WTC11 (cell line): ENCODE measurements around the gene BPGM. TPM values are rescaled to one million over a fixed set of nuclear protein-coding genes. Genes with fewer than 3 reads are reported as not detected.

Experiments used
- ATAC-seq: fragments of 200-7000 bp; cut with Tn5 transposase; 2 replicates; pipeline ENCODE4 v1.10.0; 2021; ENCODE audit warnings: mild to moderate bottlenecking, moderate library complexity
- CTCF ChIA-PET: fragments of 300-600 bp; sonication (Branson Sonifier 250); formaldehyde crosslinking; loops from one replicate; lab custom pipeline; 2021; ENCODE audit warnings: antibody characterized with exemption; lab: Charles Lee
- POLR2A ChIA-PET: fragments of 350-600 bp; sonication (Branson Sonifier 250); formaldehyde crosslinking; loops from one replicate; lab custom pipeline; 2021; ENCODE audit warnings: antibody characterized with exemption; lab: Charles Lee
- DNase-seq: peaks from one replicate; pipeline ENCODE4 v3.0.0; 2021; ENCODE audit warnings: low spot score
- H3K27ac Mint-ChIP-seq: 2 replicates; pipeline ENCODE4 v1.8.0; 2021; ENCODE audit warnings: mixed read lengths
- H3K27me3 Mint-ChIP-seq: 2 replicates; pipeline ENCODE4 v1.8.0; 2021; ENCODE audit warnings: low read depth, mild to moderate bottlenecking, moderate library complexity, mixed read lengths
- H3K36me3 Mint-ChIP-seq: 2 replicates; pipeline ENCODE4 v1.8.0; 2021; ENCODE audit warnings: mixed read lengths
- H3K4me1 Mint-ChIP-seq: 2 replicates; pipeline ENCODE4 v1.8.0; 2022; ENCODE audit warnings: mixed read lengths
- H3K4me3 Mint-ChIP-seq: 2 replicates; pipeline ENCODE4 v1.8.0; 2021; ENCODE audit warnings: mild to moderate bottlenecking, moderate library complexity, mixed read lengths
- H3K9me3 Mint-ChIP-seq: 2 replicates; pipeline ENCODE4 v1.8.0; 2021; ENCODE audit warnings: mixed read lengths
- FOXK1 ChIP-seq: sonication (generic); formaldehyde crosslinking; IDR thresholded peaks from 2 replicates; pipeline ENCODE4 v1.8.0; 2022; ENCODE audit warnings: mild to moderate bottlenecking, moderate library complexity, missing genetic modification reagents
- FOXP1 ChIP-seq: sonication (generic); formaldehyde crosslinking; IDR thresholded peaks from 2 replicates; pipeline ENCODE4 v1.8.0; 2022; ENCODE audit warnings: missing genetic modification reagents, mild to moderate bottlenecking, moderate library complexity, borderline replicate concordance
- GABPB1 ChIP-seq: sonication (generic); formaldehyde crosslinking; IDR thresholded peaks from 2 replicates; pipeline ENCODE4 v1.8.1; 2023; ENCODE audit warnings: mild to moderate bottlenecking, missing genetic modification reagents
- IRF2 ChIP-seq: sonication (generic); formaldehyde crosslinking; IDR thresholded peaks from 2 replicates; pipeline ENCODE4 v1.8.0; 2022; ENCODE audit warnings: low read depth, missing genetic modification reagents, borderline replicate concordance
- JUN ChIP-seq: sonication (generic); formaldehyde crosslinking; IDR thresholded peaks from 2 replicates; pipeline ENCODE4 v1.8.0; 2023; ENCODE audit warnings: mild to moderate bottlenecking, missing genetic modification reagents
- NFYB ChIP-seq: sonication (generic); formaldehyde crosslinking; conservative IDR thresholded peaks from 2 replicates; pipeline ENCODE4 v1.8.0; 2022; ENCODE audit warnings: low read depth, missing genetic modification reagents
- NR1H2 ChIP-seq: sonication (generic); formaldehyde crosslinking; IDR thresholded peaks from 2 replicates; pipeline ENCODE4 v1.9.0; 2021; ENCODE audit warnings: mild to moderate bottlenecking, moderate library complexity, missing genetic modification reagents
- NR3C1 ChIP-seq: sonication (generic); formaldehyde crosslinking; conservative IDR thresholded peaks from 2 replicates; pipeline ENCODE4 v1.8.1; 2023; ENCODE audit warnings: low read depth, mild to moderate bottlenecking, missing genetic modification reagents
- SOX15 ChIP-seq: fragments of 250-450 bp; sonication (Bioruptor Pico); IDR thresholded peaks from 2 replicates; pipeline ENCODE4 v1.9.0; 2021; ENCODE audit warnings: mild to moderate bottlenecking
- USF2 ChIP-seq: sonication (generic); formaldehyde crosslinking; IDR thresholded peaks from 2 replicates; pipeline ENCODE4 v1.8.1; 2023; ENCODE audit warnings: mild to moderate bottlenecking, missing genetic modification reagents, moderate library complexity
- ZNF317 ChIP-seq: sonication (generic); formaldehyde crosslinking; IDR thresholded peaks from 2 replicates; pipeline ENCODE4 v1.8.1; 2023; ENCODE audit warnings: low read depth, mild to moderate bottlenecking, moderate library complexity, missing genetic modification reagents, borderline replicate concordance
- total RNA-seq: library from RNA; stranded (reverse); gene quantifications from 3 replicates; pipeline ENCODE4 v1.2.3, GENCODE V29; 2021
- TF ChIP-seq, protein P1 (sequence below): sonication (generic); formaldehyde crosslinking; IDR thresholded peaks from 2 replicates; pipeline ENCODE4 v1.8.0; 2023; ENCODE audit warnings: mild to moderate bottlenecking, missing genetic modification reagents
- TF ChIP-seq, protein P2 (sequence below): fragments of 250-450 bp; sonication (Bioruptor Pico); IDR thresholded peaks from 2 replicates; pipeline ENCODE4 v1.9.0; 2021; ENCODE audit warnings: mild to moderate bottlenecking
- TF ChIP-seq, protein P3 (sequence below): fragments of 250-450 bp; sonication (Bioruptor Pico); IDR thresholded peaks from 2 replicates; pipeline ENCODE4 v1.9.0; 2021; ENCODE audit warnings: mild to moderate bottlenecking

The BPGM gene
- total RNA-seq, 1 experiment from 2014 or later = 14.6 TPM

DNA sequence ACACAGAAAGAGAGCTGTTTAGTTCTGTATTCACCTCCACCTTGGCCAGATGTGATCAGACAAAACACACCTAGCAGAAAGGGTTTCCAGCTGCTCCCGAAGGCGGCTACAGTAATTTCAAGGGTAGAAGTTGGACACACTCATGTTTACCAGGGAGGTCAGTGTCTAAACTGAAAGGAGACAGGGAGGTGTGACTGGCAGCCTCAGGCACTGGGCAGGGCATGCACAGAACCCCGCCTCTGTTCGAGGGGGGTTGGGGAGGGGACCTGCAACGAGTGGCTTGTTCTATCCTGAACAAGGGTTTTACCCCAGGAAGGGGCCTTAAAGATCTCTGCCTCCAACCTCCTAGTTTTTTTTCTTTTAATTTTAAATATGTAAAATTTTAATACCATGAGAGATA, 49.6 kb downstream of the BPGM start:
- DNase-seq = no peak
- Mint-ChIP-seq H3K27ac (no peak overlapping the region), H3K9me3 (no peaks in the 10 kb centered on the region), H3K27me3 (no peaks in the 10 kb centered on the region), H3K4me1 (peaks cover 22% of the 10 kb centered on the region), H3K4me3 (no peak overlapping the region), H3K36me3 (no peaks in the 10 kb centered on the region)
- CTCF ChIA-PET = interaction anchor here (1.0 kb wide), 1 partner anchor 290 kb away, joined by 3 read pairs; the partner anchor contains the start of gene AGBL3
- ATAC-seq = no peak
- TF ChIP-seq GABPB1 (CRISPR knock-in tag) (no peak), IRF2 (CRISPR knock-in tag) (no peak), FOXK1 (CRISPR knock-in tag) (no peak), USF2 (no peak)
- TF ChIP-seq, protein P1, sequence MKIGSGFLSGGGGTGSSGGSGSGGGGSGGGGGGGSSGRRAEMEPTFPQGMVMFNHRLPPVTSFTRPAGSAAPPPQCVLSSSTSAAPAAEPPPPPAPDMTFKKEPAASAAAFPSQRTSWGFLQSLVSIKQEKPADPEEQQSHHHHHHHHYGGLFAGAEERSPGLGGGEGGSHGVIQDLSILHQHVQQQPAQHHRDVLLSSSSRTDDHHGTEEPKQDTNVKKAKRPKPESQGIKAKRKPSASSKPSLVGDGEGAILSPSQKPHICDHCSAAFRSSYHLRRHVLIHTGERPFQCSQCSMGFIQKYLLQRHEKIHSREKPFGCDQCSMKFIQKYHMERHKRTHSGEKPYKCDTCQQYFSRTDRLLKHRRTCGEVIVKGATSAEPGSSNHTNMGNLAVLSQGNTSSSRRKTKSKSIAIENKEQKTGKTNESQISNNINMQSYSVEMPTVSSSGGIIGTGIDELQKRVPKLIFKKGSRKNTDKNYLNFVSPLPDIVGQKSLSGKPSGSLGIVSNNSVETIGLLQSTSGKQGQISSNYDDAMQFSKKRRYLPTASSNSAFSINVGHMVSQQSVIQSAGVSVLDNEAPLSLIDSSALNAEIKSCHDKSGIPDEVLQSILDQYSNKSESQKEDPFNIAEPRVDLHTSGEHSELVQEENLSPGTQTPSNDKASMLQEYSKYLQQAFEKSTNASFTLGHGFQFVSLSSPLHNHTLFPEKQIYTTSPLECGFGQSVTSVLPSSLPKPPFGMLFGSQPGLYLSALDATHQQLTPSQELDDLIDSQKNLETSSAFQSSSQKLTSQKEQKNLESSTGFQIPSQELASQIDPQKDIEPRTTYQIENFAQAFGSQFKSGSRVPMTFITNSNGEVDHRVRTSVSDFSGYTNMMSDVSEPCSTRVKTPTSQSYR (CRISPR knock-in tag) = no peak
- POLR2A ChIA-PET = no interaction called here

DNA sequence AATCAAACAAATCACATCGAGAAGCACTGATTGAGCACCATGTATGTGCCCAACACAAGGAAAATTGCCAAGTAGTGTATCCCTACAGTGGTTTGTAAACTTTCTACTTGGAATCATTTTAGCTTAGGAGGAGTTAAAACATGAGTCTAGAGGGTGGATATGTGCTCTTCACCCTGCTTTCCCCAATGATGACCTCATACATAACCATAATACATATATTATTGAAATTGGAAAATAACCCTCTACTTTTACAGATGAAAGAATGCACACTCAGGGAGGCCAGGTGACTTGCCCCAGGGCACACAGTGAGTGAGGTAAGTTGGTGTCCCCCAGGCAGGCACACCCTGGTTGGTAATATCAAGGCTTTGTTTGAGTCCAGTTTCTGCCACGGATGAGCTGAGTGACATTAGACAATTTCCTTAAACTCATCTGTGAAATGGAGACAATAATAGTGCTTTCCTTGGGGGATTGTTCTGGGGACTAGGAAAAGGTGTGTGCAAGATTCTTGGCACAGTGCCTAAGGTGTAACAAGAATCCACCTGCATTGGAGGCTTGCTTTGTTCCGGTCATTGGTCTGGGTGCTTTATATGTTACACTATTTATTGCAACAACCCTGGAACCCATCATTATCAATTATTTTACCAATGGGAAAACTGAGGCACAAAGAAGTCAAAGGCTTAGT, 50.7 kb downstream of the BPGM start:
- ATAC-seq = no peak

More for the DNA sequence above, 50.7 kb downstream of the BPGM start:
- ChIA-PET CTCF (no interaction called here), POLR2A (no interaction called here)
- H3K9me3 Mint-ChIP-seq = no peaks in the 10 kb centered on the region
- no peak for DNase-seq
- H3K4me3 Mint-ChIP-seq = no peak overlapping the region
- no peaks in the 10 kb centered on the region for H3K36me3 Mint-ChIP-seq
- H3K27me3 Mint-ChIP-seq = no peaks in the 10 kb centered on the region
- TF ChIP-seq NFYB (no peak), NR1H2 (no peak), IRF2 (CRISPR knock-in tag) (no peak), FOXP1 (CRISPR knock-in tag) (no peak), SOX15 (CRISPR knock-in tag) (no peak), ZNF317 (CRISPR knock-in tag) (no peak), JUN (CRISPR knock-in tag) (no peak), NR3C1 (CRISPR knock-in tag) (no peak)
- TF ChIP-seq, protein P2, sequence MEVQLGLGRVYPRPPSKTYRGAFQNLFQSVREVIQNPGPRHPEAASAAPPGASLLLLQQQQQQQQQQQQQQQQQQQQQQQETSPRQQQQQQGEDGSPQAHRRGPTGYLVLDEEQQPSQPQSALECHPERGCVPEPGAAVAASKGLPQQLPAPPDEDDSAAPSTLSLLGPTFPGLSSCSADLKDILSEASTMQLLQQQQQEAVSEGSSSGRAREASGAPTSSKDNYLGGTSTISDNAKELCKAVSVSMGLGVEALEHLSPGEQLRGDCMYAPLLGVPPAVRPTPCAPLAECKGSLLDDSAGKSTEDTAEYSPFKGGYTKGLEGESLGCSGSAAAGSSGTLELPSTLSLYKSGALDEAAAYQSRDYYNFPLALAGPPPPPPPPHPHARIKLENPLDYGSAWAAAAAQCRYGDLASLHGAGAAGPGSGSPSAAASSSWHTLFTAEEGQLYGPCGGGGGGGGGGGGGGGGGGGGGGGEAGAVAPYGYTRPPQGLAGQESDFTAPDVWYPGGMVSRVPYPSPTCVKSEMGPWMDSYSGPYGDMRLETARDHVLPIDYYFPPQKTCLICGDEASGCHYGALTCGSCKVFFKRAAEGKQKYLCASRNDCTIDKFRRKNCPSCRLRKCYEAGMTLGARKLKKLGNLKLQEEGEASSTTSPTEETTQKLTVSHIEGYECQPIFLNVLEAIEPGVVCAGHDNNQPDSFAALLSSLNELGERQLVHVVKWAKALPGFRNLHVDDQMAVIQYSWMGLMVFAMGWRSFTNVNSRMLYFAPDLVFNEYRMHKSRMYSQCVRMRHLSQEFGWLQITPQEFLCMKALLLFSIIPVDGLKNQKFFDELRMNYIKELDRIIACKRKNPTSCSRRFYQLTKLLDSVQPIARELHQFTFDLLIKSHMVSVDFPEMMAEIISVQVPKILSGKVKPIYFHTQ = no peak
- TF ChIP-seq, protein P1 (CRISPR knock-in tag) = no peak
- TF ChIP-seq, protein P3, sequence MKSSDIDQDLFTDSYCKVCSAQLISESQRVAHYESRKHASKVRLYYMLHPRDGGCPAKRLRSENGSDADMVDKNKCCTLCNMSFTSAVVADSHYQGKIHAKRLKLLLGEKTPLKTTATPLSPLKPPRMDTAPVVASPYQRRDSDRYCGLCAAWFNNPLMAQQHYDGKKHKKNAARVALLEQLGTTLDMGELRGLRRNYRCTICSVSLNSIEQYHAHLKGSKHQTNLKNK = no peak
- no peak overlapping the region for H3K27ac Mint-ChIP-seq
- peaks cover 17% of the 10 kb centered on the region for H3K4me1 Mint-ChIP-seq
